ENCODE results near the gene RTP5.
"Not testable (repeated sequence)": the region's sequence is repeated elsewhere in the genome, so short reads cannot be mapped to it uniquely, and the experiment has no call there.

RTP5 gene

DNA sequence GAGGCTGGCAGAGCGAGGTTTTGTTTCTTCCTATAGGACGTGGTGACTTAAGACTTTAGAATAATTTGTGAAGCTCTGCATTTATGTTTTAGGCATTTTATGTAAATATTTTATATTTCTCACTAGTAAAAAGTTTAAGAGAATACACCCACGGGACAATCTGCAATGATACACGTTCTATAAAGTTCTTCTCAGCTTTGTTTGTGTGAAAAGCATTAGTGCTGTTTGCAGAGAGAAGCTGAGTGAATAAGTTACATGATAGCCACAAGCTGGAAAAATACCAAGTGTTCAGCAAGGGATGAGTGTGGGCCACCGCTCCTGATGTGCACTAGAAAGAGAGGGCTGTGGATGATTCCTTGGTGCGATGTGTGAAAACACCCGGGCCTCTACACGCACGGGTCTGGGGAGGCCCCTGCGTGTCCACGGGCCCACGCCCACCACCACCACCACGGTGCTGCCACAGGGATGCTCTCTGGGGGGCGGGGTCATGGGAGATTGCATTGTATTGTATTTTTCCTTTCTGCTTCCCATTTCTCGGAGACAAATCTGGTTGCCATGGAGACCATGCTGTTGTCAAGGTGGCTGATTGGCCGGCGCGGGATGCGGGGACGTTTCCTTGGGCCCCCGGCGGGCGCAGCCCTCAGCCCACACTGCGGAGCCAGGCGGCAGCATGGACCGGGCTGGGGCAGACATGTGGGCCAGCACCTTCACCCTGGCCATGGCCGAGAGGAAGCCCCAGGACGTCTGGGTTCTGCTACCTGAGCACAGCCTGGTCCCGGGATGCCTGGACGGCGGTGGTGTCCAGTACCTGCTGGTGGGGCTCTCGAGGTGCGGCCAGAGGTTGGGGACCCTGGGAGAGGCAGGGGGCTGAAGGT lies at the start of gene RTP5:
RTP5 (plus strand) TSS at position 643 of the 875 bp plus-strand sequence; CDS start at position 671, 28 bp downstream.
- no peak for DNase-seq (ENCODE audit: low read depth)

DNA sequence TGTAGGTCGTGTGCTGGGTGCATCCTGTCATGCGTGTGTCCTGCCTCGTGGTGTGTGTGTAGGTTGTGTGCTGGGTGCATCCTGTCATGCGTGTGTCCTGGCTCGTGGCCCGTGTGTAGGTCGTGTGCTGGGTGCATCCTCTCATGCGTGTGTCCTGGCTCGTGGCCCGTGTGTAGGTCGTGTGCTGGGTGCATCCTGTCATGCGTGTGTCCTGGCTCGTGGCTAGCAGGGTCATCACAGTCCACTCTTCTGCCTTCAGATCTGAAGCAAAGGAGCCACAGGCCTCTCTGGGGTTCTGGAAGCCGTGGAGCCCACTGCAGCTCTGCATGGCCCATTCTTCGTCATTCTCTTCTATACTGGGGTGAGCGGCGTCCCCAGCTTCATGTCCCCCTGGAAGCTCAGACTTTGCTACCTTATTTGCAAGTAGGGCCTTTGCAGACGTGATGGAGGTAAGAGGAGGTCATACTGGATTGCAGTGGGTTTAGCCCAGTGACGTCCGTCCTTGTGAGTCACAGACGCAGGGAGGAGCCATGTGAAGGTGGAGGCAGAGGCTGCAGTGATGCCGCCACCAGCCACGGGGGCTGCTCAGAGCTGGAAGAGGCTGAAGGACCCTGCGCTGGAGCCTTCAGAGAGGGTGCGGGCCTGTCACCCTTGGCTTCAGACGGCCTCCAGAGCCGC lies 49.4 kb upstream of the RTP5 start:
- DNase-seq (ENCODE audit: low read depth) = not testable (repeated sequence)

DNA sequence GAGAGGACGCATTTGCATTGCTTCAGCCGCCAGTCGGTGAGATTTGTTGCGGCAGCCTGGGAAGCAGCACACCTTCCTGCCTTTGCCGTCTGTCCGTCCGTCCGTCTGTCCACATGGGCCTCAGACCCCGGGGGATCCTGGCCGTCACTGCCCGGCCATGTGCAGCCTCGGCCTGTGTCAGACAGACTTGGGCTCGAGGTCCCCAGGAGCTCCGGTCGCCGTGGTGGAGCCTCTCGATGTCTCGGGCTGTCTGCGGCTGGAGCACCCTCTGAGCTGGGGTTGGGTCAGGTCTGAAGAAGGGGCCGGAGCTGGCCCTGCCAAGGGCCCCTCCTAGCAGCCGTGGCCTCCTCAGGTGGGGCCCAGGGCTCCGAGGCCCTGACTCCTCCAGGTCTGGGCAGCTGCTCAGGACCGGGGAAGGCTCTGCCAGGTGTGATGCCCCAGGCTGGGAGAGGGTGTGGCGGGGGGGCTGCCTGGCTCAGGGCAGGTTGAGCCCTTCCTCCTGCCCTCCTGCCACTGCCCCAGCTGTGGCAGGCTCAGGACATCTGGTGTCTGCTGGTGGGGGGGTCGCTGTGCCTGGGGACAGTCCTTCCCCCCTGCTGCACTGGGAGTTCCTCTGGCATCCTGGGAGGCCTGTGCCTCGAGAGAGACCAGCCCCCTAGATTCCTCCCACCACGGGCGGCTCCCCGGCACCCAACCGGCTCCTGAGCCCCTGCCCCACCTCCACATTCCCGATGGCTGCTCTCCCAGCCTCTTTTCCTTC lies 48.7 kb upstream of the RTP5 start:
- no peak for DNase-seq (ENCODE audit: low read depth)

GRCh38 chr2:241821460-241822263 lies 47.9 kb upstream of the RTP5 start:
- no peak for DNase-seq (ENCODE audit: low read depth)

DNA sequence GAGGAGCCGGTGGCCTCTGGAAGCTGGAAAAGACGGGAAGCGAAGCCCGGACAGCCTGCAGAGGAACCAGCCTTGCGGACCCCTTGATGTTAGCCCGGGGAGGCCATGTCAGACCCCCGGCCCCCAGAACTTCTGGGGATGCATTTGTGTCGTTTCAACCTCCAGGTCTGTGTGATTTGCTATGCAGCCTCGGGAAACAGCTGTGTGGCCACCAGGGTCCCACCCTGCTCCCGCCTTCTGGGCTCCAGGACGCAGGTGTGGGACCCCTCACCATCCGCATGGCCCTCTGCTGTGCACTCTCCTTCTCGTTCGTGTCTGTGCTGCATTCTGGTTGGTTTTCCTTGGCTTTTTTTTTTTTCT lies 47.3 kb upstream of the RTP5 start:
- DNase-seq (ENCODE audit: low read depth) = no peak

GRCh38 chr2:241823531-241824437 lies 45.7 kb upstream of the RTP5 start:
- DNase-seq (ENCODE audit: low read depth) = not testable (repeated sequence)

DNA sequence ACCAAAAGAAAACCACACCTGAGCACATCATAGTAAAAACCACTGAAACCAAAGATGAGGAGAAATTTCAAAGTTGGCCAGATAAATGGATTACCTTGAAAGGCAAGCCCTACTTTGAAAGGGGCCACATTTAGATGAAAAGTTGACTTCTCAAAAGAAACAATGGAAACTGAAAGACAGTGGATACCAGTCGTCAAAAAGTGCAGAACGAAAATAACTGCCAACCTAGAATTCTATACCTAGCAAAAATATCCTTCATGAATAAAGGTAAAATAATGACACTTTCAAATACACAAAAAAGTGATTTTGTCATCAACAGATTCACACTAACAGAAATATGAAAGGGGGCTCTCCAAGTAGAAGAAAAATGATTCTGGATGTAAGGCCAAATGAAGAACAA lies 42.1 kb upstream of the RTP5 start:
- DNase-seq (ENCODE audit: low read depth) = no peak

GRCh38 chr2:241833101-241833663 lies 36.3 kb upstream of the RTP5 start:
- DNase-seq (ENCODE audit: low read depth) = no peak

DNA sequence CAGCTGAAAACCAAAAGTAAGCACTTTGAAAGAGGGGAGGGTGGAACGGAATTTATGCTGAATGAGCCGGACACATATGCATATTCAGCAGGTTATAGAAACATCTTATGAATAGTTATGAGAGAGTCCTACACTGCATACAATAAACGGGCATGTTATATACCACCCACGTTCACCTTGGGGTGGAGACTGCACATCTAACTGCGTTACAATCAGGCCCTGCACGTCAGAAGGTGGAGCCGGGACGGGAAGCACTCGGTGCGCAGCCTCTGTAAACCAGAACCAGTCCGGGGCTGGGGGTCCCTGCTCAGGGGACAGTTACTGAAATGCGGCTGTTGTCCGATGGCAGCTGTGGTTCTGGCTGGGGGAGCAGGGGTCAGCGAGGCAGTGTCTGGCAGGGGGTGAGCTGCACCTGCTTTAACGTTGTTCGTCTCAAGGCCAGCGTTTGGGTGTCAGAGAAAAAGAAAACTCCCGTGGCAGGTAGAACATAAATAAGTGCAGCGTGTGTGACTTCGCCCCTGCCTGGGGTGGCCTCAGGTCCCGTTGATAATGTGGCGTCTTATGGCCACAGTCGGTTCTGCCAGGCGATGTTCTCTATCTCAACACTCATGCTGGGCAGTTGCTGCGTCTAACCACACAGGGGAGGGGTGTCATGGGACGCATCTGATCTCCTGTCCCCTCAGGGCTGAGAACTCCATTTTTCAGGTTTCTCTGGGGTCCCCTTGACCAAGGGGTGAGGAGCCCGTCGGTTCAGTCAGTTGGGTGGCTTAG lies 35.6 kb upstream of the RTP5 start:
- DNase-seq (ENCODE audit: low read depth) = not testable (repeated sequence)

- no peak for DNase-seq (ENCODE audit: low read depth)
Observed at GRCh38 chr2:241834527-241835210, 34.9 kb upstream of the RTP5 start.

- DNase-seq (ENCODE audit: low read depth) = no peak
Observed at GRCh38 chr2:241835611-241836010, 33.9 kb upstream of the RTP5 start.

GRCh38 chr2:241836292-241836691 lies 33.2 kb upstream of the RTP5 start:
- no peak for DNase-seq (ENCODE audit: low read depth)

DNA sequence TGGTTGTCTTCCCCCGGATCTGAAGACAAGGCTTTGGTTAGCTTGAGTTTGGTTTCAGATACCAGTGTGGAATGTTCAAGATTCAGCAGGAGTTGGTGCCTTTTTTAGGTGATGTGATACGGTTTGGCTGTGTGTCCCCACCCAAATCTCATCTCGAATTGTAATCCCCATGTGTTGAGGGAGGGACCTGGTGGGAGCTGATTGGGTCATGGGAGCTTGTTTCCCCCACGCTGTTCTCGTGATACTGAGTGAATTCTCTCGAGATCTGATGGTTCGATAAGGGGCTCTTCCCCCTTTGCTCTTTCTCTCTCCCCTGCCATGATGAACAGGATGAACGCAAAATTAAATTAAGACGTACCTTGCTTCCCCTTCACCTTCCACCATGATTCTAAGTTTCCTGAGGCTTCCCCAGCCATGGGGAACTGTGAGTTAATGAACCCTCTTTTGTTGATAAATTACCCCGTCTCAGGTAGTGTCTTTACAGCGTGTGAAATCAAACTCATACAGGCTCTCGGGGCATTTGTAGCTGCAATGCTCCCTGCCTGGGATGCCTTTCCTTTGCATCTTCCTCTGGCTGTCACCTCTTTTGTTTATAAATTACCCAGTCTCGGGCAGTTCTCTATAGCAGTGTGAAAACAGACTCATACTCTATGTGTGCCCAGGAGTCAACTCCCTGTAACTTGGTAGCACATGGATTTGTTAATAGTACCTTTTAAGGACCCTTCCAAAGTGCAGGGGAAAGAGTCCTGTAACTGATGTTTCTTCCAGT lies 32.1 kb upstream of the RTP5 start:
- DNase-seq (ENCODE audit: low read depth) = no peak

GRCh38 chr2:241841181-241842066 lies 28.1 kb upstream of the RTP5 start:
- DNase-seq (ENCODE audit: low read depth) = no peak

DNA sequence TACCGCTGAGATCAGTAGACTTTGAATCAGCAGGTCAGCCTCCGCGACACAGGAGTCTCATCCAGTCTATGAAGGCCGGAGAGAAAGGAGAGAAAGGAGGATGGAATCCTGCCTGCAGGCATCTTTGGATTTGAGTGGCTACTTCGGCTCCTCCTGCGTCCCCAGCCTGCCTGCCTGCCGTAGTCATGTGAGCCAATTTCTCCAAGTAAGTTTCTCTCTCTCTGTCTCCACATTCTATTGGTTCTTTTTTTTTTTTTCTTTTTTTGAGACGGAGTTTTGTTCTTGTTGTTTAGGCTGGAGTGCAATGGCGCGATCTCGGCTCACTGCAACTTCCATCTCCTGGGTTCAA lies 27.5 kb upstream of the RTP5 start:
- DNase-seq (ENCODE audit: low read depth) = no peak

GRCh38 chr2:241842620-241843211 lies 26.8 kb upstream of the RTP5 start:
- no peak for DNase-seq (ENCODE audit: low read depth)

Data from activated T-cell treated with anti-CD3 and anti-CD28 coated beads for 1 hour (primary cell).